Osteocyte (in vitro differentiated cells): ENCODE results near the gene RALGPS1. TPM values are rescaled to one million over a fixed set of nuclear protein-coding genes. Genes with fewer than 3 reads are reported as not detected.

Source experiments
- DNase-seq: peaks from one replicate; pipeline ENCODE4 v3.0.0; 2021; ENCODE audit warnings: mixed read lengths; ENCODE audit not compliant: unreplicated experiment; ENCODE audit errors: extremely low spot score
- H3K27ac Mint-ChIP-seq: one replicate; pipeline ENCODE4 v1.8.0; 2021; ENCODE audit warnings: mild to moderate bottlenecking, mixed read lengths; ENCODE audit not compliant: unreplicated experiment
- H3K27me3 Mint-ChIP-seq: one replicate; pipeline ENCODE4 v1.8.0; 2021; ENCODE audit warnings: mixed read lengths; ENCODE audit not compliant: unreplicated experiment
- H3K36me3 Mint-ChIP-seq: one replicate; pipeline ENCODE4 v1.8.0; 2021; ENCODE audit warnings: mixed read lengths; ENCODE audit not compliant: unreplicated experiment
- H3K4me1 Mint-ChIP-seq: one replicate; pipeline ENCODE4 v1.8.0; 2021; ENCODE audit warnings: mixed read lengths; ENCODE audit not compliant: unreplicated experiment
- H3K4me3 Mint-ChIP-seq: one replicate; pipeline ENCODE4 v1.8.0; 2021; ENCODE audit warnings: mild to moderate bottlenecking, moderate library complexity, mixed read lengths; ENCODE audit not compliant: unreplicated experiment
- H3K9me3 Mint-ChIP-seq: one replicate; pipeline ENCODE4 v1.8.0; 2021; ENCODE audit warnings: mixed read lengths; ENCODE audit not compliant: unreplicated experiment
- total RNA-seq: library from RNA; stranded (reverse); gene quantifications from 2 replicates; pipeline ENCODE4 v1.2.1, GENCODE V29; 2021
- TF ChIP-seq, protein P1 (sequence below): fragments of 200-600 bp; sonication (generic); IDR thresholded peaks from 2 replicates; pipeline ENCODE4 v1.5.0; 2021; ENCODE audit warnings: antibody characterized with exemption, mild to moderate bottlenecking, moderate library complexity

Gene RALGPS1
- total RNA-seq, 1 donor from 2014 or later = 9.9 TPM

DNA sequence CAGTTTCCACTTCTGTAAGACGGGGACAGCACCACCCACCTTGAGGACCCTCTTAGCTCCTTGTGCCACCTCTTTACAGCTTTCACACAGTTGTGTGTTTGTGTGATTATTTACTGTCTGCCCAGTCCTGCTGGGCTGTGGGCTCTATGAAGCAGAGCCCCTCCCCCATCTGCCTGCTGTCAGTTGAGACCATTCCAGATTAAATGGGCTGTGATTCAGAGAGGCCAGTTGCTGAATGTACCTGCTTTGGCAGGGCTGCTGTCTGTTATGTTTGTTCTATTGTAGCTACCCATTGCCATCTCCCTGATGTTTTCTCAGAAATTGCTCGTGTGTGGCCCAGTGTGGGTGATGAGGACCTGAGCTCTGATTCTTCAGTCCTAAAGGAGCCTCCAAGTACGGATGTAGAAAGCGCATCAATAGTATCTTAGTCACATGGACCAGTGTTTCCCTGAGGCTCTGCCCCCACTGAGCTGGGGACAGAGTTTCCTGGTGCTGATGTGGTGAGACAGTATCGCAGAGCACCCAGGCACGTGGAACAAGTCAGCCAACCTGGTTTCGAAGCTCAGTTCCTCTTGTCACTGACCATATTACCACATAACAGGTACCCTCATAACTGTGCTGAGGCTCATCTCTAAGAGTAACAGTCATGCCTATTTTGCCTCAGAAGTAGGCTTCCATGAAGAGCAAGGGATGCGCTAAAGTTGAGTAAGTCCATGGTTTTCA, 204.2 kb downstream of the RALGPS1 start:
- DNase-seq = no peak
- no peak overlapping the region for H3K4me3 Mint-ChIP-seq
- peaks cover 35% of the 10 kb centered on the region for H3K4me1 Mint-ChIP-seq
- TF ChIP-seq, protein P1, sequence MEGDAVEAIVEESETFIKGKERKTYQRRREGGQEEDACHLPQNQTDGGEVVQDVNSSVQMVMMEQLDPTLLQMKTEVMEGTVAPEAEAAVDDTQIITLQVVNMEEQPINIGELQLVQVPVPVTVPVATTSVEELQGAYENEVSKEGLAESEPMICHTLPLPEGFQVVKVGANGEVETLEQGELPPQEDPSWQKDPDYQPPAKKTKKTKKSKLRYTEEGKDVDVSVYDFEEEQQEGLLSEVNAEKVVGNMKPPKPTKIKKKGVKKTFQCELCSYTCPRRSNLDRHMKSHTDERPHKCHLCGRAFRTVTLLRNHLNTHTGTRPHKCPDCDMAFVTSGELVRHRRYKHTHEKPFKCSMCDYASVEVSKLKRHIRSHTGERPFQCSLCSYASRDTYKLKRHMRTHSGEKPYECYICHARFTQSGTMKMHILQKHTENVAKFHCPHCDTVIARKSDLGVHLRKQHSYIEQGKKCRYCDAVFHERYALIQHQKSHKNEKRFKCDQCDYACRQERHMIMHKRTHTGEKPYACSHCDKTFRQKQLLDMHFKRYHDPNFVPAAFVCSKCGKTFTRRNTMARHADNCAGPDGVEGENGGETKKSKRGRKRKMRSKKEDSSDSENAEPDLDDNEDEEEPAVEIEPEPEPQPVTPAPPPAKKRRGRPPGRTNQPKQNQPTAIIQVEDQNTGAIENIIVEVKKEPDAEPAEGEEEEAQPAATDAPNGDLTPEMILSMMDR = no peak
- H3K27me3 Mint-ChIP-seq = no peaks in the 10 kb centered on the region
- H3K9me3 Mint-ChIP-seq = no peaks in the 10 kb centered on the region
- H3K27ac Mint-ChIP-seq = no peak overlapping the region
- peaks cover 2% of the 10 kb centered on the region for H3K36me3 Mint-ChIP-seq

DNA sequence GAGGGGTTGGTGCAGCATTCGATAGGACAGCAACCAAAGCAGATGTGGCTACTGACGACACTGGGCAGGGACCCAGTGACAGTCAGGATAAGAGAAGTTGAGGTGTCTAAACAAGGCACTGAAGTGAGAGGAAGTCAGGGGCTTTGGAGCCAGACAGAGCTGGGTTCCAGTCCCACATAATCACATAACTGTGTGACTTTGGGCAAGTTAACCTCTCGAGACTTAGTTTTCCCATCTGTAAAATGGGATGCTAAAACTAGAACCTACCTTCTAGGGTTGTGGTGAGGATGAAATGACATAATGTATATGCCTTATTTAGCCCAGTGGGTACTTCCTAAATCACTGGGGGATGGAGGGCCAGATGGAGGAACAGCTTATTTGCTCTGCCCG, 204.7 kb downstream of the RALGPS1 start:
- peaks cover 32% of the 10 kb centered on the region for H3K4me1 Mint-ChIP-seq
- H3K36me3 Mint-ChIP-seq = peaks cover 2% of the 10 kb centered on the region
- H3K4me3 Mint-ChIP-seq = no peak overlapping the region
- no peaks in the 10 kb centered on the region for H3K27me3 Mint-ChIP-seq
- TF ChIP-seq, protein P1 = no peak
- H3K27ac Mint-ChIP-seq = no peak overlapping the region
- DNase-seq = no peak
- no peaks in the 10 kb centered on the region for H3K9me3 Mint-ChIP-seq

GRCh38 chr9:127121628-127122175, 207.1 kb downstream of the RALGPS1 start:
- TF ChIP-seq, protein P1 = no peak
- Mint-ChIP-seq H3K27me3 (no peaks in the 10 kb centered on the region), H3K4me1 (peaks cover 35% of the 10 kb centered on the region), H3K4me3 (peak overlapping the region; percentile 92), H3K9me3 (no peaks in the 10 kb centered on the region), H3K36me3 (peaks cover 2% of the 10 kb centered on the region), H3K27ac (peak overlapping the region; percentile 96)
- no peak for DNase-seq

DNA sequence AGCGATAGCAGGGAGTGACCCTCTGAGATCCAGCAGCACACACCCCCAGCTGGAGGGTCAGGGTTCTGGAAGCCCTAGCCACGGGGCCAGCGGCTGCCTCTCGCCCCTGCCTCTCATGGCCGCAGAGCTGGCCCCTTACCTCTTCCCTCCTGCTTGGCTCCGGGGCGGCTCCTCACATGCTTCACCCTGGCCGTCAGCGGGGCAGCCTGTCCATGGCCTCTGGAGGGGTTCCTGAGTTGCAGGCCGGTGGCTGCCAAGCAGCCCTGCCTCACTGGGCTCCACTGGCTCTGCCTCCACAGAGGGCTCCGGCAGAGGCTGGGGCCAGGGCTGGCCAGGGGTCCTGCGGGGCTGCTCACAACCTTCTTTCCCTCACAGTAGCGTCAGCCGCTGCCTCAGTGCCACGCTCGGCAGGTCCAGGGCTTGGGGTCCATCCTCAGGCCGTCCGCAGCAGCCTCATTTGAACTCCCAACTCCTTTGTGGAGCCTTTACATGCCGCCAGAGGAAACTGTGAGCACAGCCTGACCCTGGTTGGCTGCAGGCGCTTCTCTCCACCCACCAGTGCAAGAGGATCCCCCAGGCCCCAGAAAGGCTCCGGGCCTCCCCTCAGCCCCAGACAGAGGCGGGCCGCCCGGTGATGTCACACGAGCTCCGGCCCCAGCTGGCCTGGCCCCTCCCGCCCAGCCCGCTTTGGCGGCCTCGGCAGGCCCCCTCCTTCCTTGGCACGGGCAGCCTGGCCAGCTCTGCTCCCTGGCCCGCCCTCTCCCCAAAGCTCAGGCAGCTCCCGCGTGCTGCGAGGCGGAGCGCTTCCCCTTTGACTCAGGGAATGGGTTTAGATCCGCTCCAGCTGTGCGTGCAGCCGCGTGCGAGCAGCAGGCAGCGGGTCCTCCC, 207.8 kb downstream of the RALGPS1 start, which contains the start of gene ANGPTL2:
ANGPTL2 (minus strand) TSS at position 460 of the 888 bp plus-strand sequence. CDS start 13,904 bp downstream, outside the sequence.
- H3K9me3 Mint-ChIP-seq = no peaks in the 10 kb centered on the region
- H3K4me3 Mint-ChIP-seq = peak within 1 kb of the TSS; percentile 92
- peak within 1 kb of the TSS; percentile 96 for H3K27ac Mint-ChIP-seq
- H3K4me1 Mint-ChIP-seq = peaks cover 42% of the 10 kb centered on the region
- TF ChIP-seq, protein P1 = no peak
- H3K27me3 Mint-ChIP-seq = no peaks in the 10 kb centered on the region
- peak; percentile 97 for DNase-seq
- H3K36me3 Mint-ChIP-seq = peaks cover 2% of the 10 kb centered on the region
